ENCODE data around the gene TEAD1.

GRCh38 chr11:12882670-12883069 lies 208.4 kb downstream of the TEAD1 start:
- no peak for TF ChIP-seq CTCF (IDR thresholded peaks at IDR 0.05)
- TF ChIP-seq POLR2A (IDR thresholded peaks at IDR 0.05), result no peak
